HepG2 (cell line): Measurements from ENCODE around the gene LRRC8C. TPM values are rescaled to one million over a fixed set of nuclear protein-coding genes. Genes with fewer than 3 reads are reported as not detected.

Experiments
- ELF1 ChIP-seq: sonication (generic); formaldehyde crosslinking; IDR thresholded peaks from 2 replicates; pipeline ENCODE4 v1.4.0; 2020; ENCODE audit warnings: missing genetic modification reagents
- EZH2 ChIP-seq: conservative IDR thresholded peaks from 2 replicates; pipeline ENCODE4 v1.6.1; 2012; ENCODE audit warnings: mild to moderate bottlenecking, low read depth, low read length, moderate library complexity
- GTF3A ChIP-seq: sonication (generic); formaldehyde crosslinking; conservative IDR thresholded peaks from 2 replicates; pipeline ENCODE4 v1.4.0; 2020; ENCODE audit warnings: mild to moderate bottlenecking, missing genetic modification reagents
- KAT2B ChIP-seq: fragments of 150-350 bp; IDR thresholded peaks from 2 replicates; pipeline ENCODE4 v1.6.1; 2014; ENCODE audit warnings: low read depth, low read length, borderline replicate concordance
- KAT7 ChIP-seq: IDR thresholded peaks from 2 replicates; pipeline ENCODE4 v1.6.1; 2018; ENCODE audit warnings: borderline replicate concordance, missing compliant biosample characterization
- NFKB2 ChIP-seq: sonication (generic); formaldehyde crosslinking; IDR thresholded peaks from 2 replicates; pipeline ENCODE4 v1.4.0; 2020; ENCODE audit warnings: missing genetic modification reagents, borderline replicate concordance
- NR1H2 ChIP-seq: sonication (generic); formaldehyde crosslinking; IDR thresholded peaks from 2 replicates; pipeline ENCODE4 v1.8.1; 2022; ENCODE audit warnings: low read depth, missing genetic modification reagents, borderline replicate concordance
- SALL1 ChIP-seq: sonication (generic); formaldehyde crosslinking; IDR thresholded peaks from 2 replicates; pipeline ENCODE4 v1.8.0; 2022; ENCODE audit warnings: mild to moderate bottlenecking, missing genetic modification reagents
- TBL1XR1 ChIP-seq: fragments of 150-350 bp; IDR thresholded peaks from 2 replicates; pipeline ENCODE4 v1.6.1; 2014; ENCODE audit warnings: borderline replicate concordance, low read length; ENCODE audit not compliant: partially characterized antibody
- ZBTB2 ChIP-seq: sonication (generic); formaldehyde crosslinking; IDR thresholded peaks from 2 replicates; pipeline ENCODE4 v1.8.0; 2022; ENCODE audit warnings: low read depth, missing genetic modification reagents
- ZNF124 ChIP-seq: sonication (generic); formaldehyde crosslinking; IDR thresholded peaks from 2 replicates; pipeline ENCODE4 v1.4.0; 2020; ENCODE audit warnings: missing genetic modification reagents
- ZNF180 ChIP-seq: sonication (generic); formaldehyde crosslinking; IDR thresholded peaks from 2 replicates; pipeline ENCODE4 v1.4.0; 2020; ENCODE audit warnings: low read depth, missing genetic modification reagents, borderline replicate concordance
- ZNF20 ChIP-seq: sonication (generic); formaldehyde crosslinking; IDR thresholded peaks from 2 replicates; pipeline ENCODE4 v1.4.0; 2020; ENCODE audit warnings: mild to moderate bottlenecking, moderate library complexity, missing genetic modification reagents
- ZNF34 ChIP-seq: sonication (generic); formaldehyde crosslinking; IDR thresholded peaks from 2 replicates; pipeline ENCODE4 v1.4.0; 2020; ENCODE audit warnings: mild to moderate bottlenecking, missing genetic modification reagents, borderline replicate concordance
- ZNF382 ChIP-seq: sonication (generic); formaldehyde crosslinking; IDR thresholded peaks from 2 replicates; pipeline ENCODE4 v1.5.0; 2020; ENCODE audit warnings: missing genetic modification reagents, mild to moderate bottlenecking, borderline replicate concordance
- ZNF598 ChIP-seq: sonication (generic); formaldehyde crosslinking; IDR thresholded peaks from 2 replicates; pipeline ENCODE4 v1.5.1; 2020; ENCODE audit warnings: mild to moderate bottlenecking, missing genetic modification reagents, borderline replicate concordance
- ZNF816 ChIP-seq: sonication (generic); formaldehyde crosslinking; IDR thresholded peaks from 2 replicates; pipeline ENCODE4 v1.8.0; 2022; ENCODE audit warnings: missing genetic modification reagents, mild to moderate bottlenecking, borderline replicate concordance
- polyA plus RNA-seq, 8 experiments: library from polyadenylated mRNA; depleted of rRNA in 3 of 8; stranded (reverse) in 7 of 8; unstranded in 1 of 8; fragments of >200 nt; fragmentation: Illumina TruSeq in 4 of 8; extraction: Trizol in 4 of 8; gene quantifications; 2 replicates each; pipeline versions ENCODE4 v1.2.1 to v1.2.3, GENCODE V29; 2011 to 2016; ENCODE audit warnings: low read depth in 4 of 8, missing spikeins in 1 of 8, mixed read lengths in 1 of 8; ENCODE audit not compliant: insufficient read depth in 1 of 8
- total RNA-seq, 5 experiments: library from RNA; depleted of rRNA; stranded (reverse); fragments of >200 nt; fragmentation: Illumina TruSeq; extraction: Trizol; gene quantifications; 2 replicates each; pipeline ENCODE4 v1.2.3, GENCODE V29; 2016; ENCODE audit warnings: low read depth in 1 of 5
- TF ChIP-seq, protein P1 (sequence below): sonication (generic); formaldehyde crosslinking; IDR thresholded peaks from 2 replicates; pipeline ENCODE4 v1.4.0; 2020; ENCODE audit warnings: missing genetic modification reagents
- TF ChIP-seq, protein P2 (sequence below): sonication (generic); formaldehyde crosslinking; IDR thresholded peaks from 2 replicates; pipeline ENCODE4 v1.8.1; 2023; ENCODE audit warnings: mild to moderate bottlenecking, missing genetic modification reagents

LRRC8C gene
- total and polyA plus RNA-seq, 2 of the 13 experiments (the other 11 are each of a cell fraction or from before 2014, with no cell fraction given), result 0.22 to 0.32 TPM

GRCh38 chr1:89633800-89634625 lies 1.1 kb downstream of the LRRC8C start (continued):
- TF ChIP-seq ZNF180 (CRISPR knock-in tag) (no peak), EZH2 (no peak), ZNF598 (CRISPR knock-in tag) (no peak), ZNF124 (no peak), NFKB2 (no peak), GTF3A (no peak), ZNF816 (CRISPR knock-in tag) (no peak), SALL1 (no peak), ZNF20 (CRISPR knock-in tag) (no peak), ZNF34 (no peak), ELF1 (CRISPR knock-in tag) (no peak), ZBTB2 (CRISPR knock-in tag) (no peak), TBL1XR1 (no peak), KAT2B (no peak), KAT7 (CRISPR knock-in tag) (no peak), NR1H2 (CRISPR knock-in tag) (no peak), ZNF382 (CRISPR knock-in tag) (no peak)
- TF ChIP-seq, protein P1, sequence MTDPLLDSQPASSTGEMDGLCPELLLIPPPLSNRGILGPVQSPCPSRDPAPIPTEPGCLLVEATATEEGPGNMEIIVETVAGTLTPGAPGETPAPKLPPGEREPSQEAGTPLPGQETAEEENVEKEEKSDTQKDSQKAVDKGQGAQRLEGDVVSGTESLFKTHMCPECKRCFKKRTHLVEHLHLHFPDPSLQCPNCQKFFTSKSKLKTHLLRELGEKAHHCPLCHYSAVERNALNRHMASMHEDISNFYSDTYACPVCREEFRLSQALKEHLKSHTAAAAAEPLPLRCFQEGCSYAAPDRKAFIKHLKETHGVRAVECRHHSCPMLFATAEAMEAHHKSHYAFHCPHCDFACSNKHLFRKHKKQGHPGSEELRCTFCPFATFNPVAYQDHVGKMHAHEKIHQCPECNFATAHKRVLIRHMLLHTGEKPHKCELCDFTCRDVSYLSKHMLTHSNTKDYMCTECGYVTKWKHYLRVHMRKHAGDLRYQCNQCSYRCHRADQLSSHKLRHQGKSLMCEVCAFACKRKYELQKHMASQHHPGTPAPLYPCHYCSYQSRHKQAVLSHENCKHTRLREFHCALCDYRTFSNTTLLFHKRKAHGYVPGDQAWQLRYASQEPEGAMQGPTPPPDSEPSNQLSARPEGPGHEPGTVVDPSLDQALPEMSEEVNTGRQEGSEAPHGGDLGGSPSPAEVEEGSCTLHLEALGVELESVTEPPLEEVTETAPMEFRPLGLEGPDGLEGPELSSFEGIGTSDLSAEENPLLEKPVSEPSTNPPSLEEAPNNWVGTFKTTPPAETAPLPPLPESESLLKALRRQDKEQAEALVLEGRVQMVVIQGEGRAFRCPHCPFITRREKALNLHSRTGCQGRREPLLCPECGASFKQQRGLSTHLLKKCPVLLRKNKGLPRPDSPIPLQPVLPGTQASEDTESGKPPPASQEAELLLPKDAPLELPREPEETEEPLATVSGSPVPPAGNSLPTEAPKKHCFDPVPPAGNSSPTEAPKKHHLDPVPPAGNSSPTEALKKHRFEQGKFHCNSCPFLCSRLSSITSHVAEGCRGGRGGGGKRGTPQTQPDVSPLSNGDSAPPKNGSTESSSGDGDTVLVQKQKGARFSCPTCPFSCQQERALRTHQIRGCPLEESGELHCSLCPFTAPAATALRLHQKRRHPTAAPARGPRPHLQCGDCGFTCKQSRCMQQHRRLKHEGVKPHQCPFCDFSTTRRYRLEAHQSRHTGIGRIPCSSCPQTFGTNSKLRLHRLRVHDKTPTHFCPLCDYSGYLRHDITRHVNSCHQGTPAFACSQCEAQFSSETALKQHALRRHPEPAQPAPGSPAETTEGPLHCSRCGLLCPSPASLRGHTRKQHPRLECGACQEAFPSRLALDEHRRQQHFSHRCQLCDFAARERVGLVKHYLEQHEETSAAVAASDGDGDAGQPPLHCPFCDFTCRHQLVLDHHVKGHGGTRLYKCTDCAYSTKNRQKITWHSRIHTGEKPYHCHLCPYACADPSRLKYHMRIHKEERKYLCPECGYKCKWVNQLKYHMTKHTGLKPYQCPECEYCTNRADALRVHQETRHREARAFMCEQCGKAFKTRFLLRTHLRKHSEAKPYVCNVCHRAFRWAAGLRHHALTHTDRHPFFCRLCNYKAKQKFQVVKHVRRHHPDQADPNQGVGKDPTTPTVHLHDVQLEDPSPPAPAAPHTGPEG (CRISPR knock-in tag), result no peak
- TF ChIP-seq, protein P2, sequence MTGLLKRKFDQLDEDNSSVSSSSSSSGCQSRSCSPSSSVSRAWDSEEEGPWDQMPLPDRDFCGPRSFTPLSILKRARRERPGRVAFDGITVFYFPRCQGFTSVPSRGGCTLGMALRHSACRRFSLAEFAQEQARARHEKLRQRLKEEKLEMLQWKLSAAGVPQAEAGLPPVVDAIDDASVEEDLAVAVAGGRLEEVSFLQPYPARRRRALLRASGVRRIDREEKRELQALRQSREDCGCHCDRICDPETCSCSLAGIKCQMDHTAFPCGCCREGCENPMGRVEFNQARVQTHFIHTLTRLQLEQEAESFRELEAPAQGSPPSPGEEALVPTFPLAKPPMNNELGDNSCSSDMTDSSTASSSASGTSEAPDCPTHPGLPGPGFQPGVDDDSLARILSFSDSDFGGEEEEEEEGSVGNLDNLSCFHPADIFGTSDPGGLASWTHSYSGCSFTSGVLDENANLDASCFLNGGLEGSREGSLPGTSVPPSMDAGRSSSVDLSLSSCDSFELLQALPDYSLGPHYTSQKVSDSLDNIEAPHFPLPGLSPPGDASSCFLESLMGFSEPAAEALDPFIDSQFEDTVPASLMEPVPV (CRISPR knock-in tag), result 0 out of 2 replicates have a peak, but pooled peaks have one; percentile 21
